Muscle layer of duodenum (tissue), 2 donors: ENCODE data around the gene KCNJ3.

Source experiments
- H3K27ac ChIP-seq: one replicate; pipeline ENCODE4 v1.7.0; 2013; ENCODE audit warnings: mild to moderate bottlenecking, low read length
- H3K27me3 ChIP-seq: one replicate; pipeline ENCODE4 v1.7.0; 2013; ENCODE audit warnings: low read depth, mild to moderate bottlenecking, control low read depth, low read length
- H3K36me3 ChIP-seq, 2 donors: one replicate each; pipeline ENCODE4 v1.7.0; 2013; ENCODE audit warnings: low read length in 2 of 2, control low read depth in 1 of 2, mild to moderate bottlenecking in 1 of 2; ENCODE audit not compliant: insufficient read depth in 2 of 2, control insufficient read depth in 1 of 2
- H3K4me1 ChIP-seq, 2 donors: one replicate each; pipeline ENCODE4 v1.7.0; 2013; ENCODE audit warnings: low read length in 2 of 2, mild to moderate bottlenecking in 2 of 2, control low read depth in 1 of 2, moderate library complexity in 1 of 2; ENCODE audit not compliant: insufficient read depth in 2 of 2, control insufficient read depth in 1 of 2
- H3K4me3 ChIP-seq, 2 donors: one replicate each; pipeline ENCODE4 v1.7.0; 2013; ENCODE audit warnings: low read length in 2 of 2, low read depth in 1 of 2, mild to moderate bottlenecking in 1 of 2
- H3K9me3 ChIP-seq, 2 donors: one replicate each; pipeline ENCODE4 v1.7.0; 2013; ENCODE audit warnings: low read length in 2 of 2, control low read depth in 1 of 2, mild to moderate bottlenecking in 1 of 2; ENCODE audit not compliant: control insufficient read depth in 1 of 2
- donor health status: healthy.

Gene KCNJ3

GRCh38 chr2:154794406-154794805 lies 95.9 kb downstream of the KCNJ3 start:
- H3K27me3 ChIP-seq, result no peaks in the 10 kb centered on the region
- H3K4me1 ChIP-seq, result no peaks in the 10 kb centered on the region
- H3K9me3 ChIP-seq, result no peaks in the 10 kb centered on the region
- H3K36me3 ChIP-seq, result no peaks in the 10 kb centered on the region
- H3K4me3 ChIP-seq, result no peak overlapping the region
- no peak overlapping the region for H3K27ac ChIP-seq

GRCh38 chr2:154795651-154796050 lies 97.2 kb downstream of the KCNJ3 start:
- H3K4me1 ChIP-seq, result no peaks in the 10 kb centered on the region
- no peaks in the 10 kb centered on the region for H3K36me3 ChIP-seq
- H3K27ac ChIP-seq, result no peak overlapping the region

DNA sequence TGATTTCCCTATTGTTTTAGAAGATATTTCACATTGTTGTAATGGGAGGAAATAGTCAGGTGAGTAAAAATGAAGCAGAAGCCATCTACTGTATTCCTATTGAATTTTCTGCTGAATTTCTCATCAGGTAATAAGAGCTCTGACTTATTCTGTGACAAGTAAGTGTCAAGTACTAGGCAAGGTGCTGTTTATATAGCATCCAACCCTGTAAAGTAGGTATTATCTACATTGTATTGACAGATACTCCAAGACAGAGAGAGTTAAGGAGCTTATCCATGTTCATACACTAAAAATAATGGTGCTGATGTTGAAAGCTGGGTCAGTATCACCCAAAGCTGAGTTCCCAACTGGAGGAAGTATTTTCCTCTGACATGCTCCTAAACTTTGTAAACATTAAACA lies 106.0 kb downstream of the KCNJ3 start:
- no peak overlapping the region for H3K4me3 ChIP-seq
- no peak overlapping the region for H3K27ac ChIP-seq
- no peaks in the 10 kb centered on the region for H3K9me3 ChIP-seq
- no peaks in the 10 kb centered on the region for H3K4me1 ChIP-seq
- H3K36me3 ChIP-seq, result no peaks in the 10 kb centered on the region
- no peaks in the 10 kb centered on the region for H3K27me3 ChIP-seq

More at GRCh38 chr2:154795651-154796050, 97.2 kb downstream of the KCNJ3 start:
- no peaks in the 10 kb centered on the region for H3K27me3 ChIP-seq
- H3K4me3 ChIP-seq, result no peak overlapping the region
- H3K9me3 ChIP-seq, result no peaks in the 10 kb centered on the region

DNA sequence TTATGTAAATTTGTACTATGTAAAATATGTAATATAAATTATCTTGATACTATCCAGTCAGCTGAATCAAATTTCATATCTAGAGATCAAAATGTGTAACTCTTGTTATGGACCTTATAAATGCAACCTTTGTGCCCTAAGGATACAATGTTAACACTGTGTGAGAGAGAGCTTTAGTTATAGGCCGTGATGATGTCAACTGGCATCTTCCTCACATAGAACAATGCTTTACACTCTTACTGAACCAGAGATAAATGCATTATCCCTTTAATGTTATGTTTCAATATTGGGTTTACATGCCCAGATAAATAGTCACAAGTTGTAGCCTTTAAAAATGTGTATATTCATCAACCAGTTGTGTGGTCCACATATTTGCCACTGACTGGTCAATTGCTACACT lies 115.1 kb downstream of the KCNJ3 start:
- Histone ChIP-seq H3K9me3 (no peaks in the 10 kb centered on the region), H3K4me1 (no peaks in the 10 kb centered on the region), H3K27me3 (no peaks in the 10 kb centered on the region), H3K27ac (no peak overlapping the region), H3K4me3 (no peak overlapping the region), H3K36me3 (no peaks in the 10 kb centered on the region)

- no peaks in the 10 kb centered on the region for H3K9me3 ChIP-seq
- H3K4me3 ChIP-seq, result no peak overlapping the region
- no peak overlapping the region for H3K27ac ChIP-seq
- H3K4me1 ChIP-seq, result no peaks in the 10 kb centered on the region
- no peaks in the 10 kb centered on the region for H3K36me3 ChIP-seq
- no peaks in the 10 kb centered on the region for H3K27me3 ChIP-seq
Observed at GRCh38 chr2:154814856-154815255, 116.4 kb downstream of the KCNJ3 start.

DNA sequence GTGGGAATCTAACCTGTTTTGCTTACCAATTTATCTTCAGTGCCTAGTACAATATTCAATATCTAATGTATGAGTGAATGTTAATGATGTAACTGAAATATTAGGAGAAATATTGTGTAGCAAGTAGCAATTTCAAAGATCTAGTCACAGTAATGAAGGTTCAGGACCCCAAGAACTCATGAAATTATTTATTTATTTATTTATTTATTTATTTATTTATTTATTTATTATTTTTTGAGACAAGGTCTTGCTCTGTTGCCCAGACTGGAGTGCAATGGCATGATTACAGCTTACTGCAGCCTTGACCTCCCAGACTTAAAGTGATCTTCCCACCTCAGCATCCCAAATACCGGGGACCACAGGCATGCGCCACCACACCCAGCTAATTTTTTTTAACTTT lies 126.9 kb downstream of the KCNJ3 start:
- no peak overlapping the region for H3K27ac ChIP-seq
- H3K4me1 ChIP-seq, result no peaks in the 10 kb centered on the region
- no peaks in the 10 kb centered on the region for H3K9me3 ChIP-seq
- no peaks in the 10 kb centered on the region for H3K27me3 ChIP-seq
- H3K36me3 ChIP-seq, result no peaks in the 10 kb centered on the region
- no peak overlapping the region for H3K4me3 ChIP-seq

GRCh38 chr2:154826827-154827226 lies 128.3 kb downstream of the KCNJ3 start:
- Histone ChIP-seq H3K4me1 (no peaks in the 10 kb centered on the region), H3K27ac (no peak overlapping the region), H3K9me3 (no peaks in the 10 kb centered on the region), H3K27me3 (no peaks in the 10 kb centered on the region), H3K36me3 (no peaks in the 10 kb centered on the region), H3K4me3 (no peak overlapping the region)

DNA sequence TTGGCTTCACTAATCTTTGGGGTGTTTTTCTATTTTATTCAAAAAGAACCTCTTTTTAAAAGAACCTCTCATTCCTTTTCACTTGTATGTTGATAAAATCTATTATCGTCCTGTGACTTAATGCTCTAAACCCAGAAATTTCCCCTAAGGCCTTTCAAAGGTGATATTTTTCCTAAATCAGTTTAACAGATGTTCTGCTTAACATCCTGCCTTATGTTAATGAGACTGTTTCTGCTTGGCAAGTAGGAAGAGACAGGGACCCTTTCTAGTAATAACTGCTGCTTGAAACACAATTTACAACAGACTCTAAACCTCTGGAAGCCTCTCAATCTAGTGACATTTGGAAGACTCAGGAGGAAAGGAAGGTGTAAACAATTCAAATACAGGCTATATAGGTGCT lies 128.8 kb downstream of the KCNJ3 start:
- Histone ChIP-seq H3K27ac (no peak overlapping the region), H3K36me3 (no peaks in the 10 kb centered on the region), H3K9me3 (no peaks in the 10 kb centered on the region), H3K4me1 (no peaks in the 10 kb centered on the region), H3K27me3 (no peaks in the 10 kb centered on the region), H3K4me3 (no peak overlapping the region)

GRCh38 chr2:154832711-154833110 lies 134.2 kb downstream of the KCNJ3 start:
- no peak overlapping the region for H3K27ac ChIP-seq
- no peaks in the 10 kb centered on the region for H3K4me1 ChIP-seq
- H3K27me3 ChIP-seq, result no peaks in the 10 kb centered on the region
- no peaks in the 10 kb centered on the region for H3K36me3 ChIP-seq
- H3K9me3 ChIP-seq, result no peaks in the 10 kb centered on the region
- H3K4me3 ChIP-seq, result no peak overlapping the region

- Histone ChIP-seq H3K4me3 (no peak overlapping the region), H3K36me3 (no peaks in the 10 kb centered on the region), H3K4me1 (no peaks in the 10 kb centered on the region), H3K27ac (no peak overlapping the region), H3K27me3 (no peaks in the 10 kb centered on the region), H3K9me3 (no peaks in the 10 kb centered on the region)
Observed at GRCh38 chr2:154836632-154837031, 138.1 kb downstream of the KCNJ3 start.

GRCh38 chr2:154837035-154837434 lies 138.5 kb downstream of the KCNJ3 start:
- Histone ChIP-seq H3K27ac (no peak overlapping the region), H3K9me3 (no peaks in the 10 kb centered on the region), H3K27me3 (no peaks in the 10 kb centered on the region), H3K4me3 (no peak overlapping the region), H3K36me3 (no peaks in the 10 kb centered on the region), H3K4me1 (no peaks in the 10 kb centered on the region)

DNA sequence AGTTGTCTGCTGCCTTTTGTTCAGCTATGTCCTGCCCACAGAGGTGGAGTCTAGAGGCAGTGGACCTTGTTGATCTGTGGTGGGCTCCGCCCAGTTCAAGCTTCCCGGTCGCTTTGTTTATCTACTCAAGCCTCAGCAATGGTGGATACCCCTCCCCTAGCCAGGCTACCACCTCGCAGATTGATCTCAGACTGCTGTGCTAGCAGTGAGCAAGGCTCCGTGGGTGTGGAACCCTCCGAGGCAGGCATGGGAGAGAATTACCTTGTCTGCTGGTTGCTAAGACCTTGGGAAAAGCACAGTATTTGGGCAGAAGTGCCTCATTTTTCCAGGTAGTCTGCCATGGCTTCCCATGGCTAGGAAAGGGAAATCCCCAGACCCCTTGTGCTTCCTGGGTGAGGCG lies 146.0 kb downstream of the KCNJ3 start:
- Histone ChIP-seq H3K4me1 (no peaks in the 10 kb centered on the region), H3K4me3 (no peak overlapping the region), H3K27me3 (no peaks in the 10 kb centered on the region), H3K9me3 (no peaks in the 10 kb centered on the region), H3K27ac (no peak overlapping the region), H3K36me3 (no peaks in the 10 kb centered on the region)
